ENCODE measurements around the gene SPN.
"Not testable (repeated sequence)": the region's sequence is repeated elsewhere in the genome, so short reads cannot be mapped to it uniquely, and the experiment has no call there.

DNA sequence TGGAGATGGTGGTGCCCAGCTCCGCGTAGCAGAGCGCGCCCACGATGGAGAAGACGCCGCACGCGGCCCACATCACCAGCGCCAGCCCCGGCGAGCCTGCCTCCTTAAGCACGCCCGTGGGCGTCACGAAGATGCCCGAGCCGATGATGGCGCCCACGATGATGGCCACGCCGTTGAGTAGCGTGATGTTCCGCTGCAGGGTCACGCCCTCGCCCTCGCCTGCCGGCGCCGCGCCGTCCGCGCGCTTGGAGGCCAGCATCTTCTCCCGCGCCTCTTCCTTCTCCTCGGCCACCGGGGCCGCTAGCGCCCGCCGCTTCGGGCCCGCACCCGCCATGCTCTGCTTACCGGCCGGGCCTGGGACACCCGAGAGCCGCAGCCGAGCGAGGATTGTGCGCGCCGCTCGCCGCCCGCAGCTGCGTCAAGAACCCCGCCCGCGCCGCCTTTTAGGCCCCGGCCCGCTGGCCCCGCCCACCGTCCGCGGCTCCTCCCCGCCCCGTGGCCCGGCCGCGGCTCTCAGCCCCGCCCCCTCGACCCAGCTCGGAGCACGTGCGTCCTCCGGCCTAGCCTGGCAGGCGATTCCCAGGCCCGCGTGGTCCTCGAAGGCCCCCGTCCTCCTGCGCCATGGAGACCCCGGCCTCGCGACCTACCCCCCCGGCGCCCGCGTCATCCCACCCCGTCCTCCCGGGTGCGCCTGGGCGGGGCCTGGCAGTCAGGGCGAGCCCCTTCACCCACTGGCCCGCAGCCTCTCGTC is 49.6 kb upstream of the SPN start:
- TF ChIP-seq, protein P1, sequence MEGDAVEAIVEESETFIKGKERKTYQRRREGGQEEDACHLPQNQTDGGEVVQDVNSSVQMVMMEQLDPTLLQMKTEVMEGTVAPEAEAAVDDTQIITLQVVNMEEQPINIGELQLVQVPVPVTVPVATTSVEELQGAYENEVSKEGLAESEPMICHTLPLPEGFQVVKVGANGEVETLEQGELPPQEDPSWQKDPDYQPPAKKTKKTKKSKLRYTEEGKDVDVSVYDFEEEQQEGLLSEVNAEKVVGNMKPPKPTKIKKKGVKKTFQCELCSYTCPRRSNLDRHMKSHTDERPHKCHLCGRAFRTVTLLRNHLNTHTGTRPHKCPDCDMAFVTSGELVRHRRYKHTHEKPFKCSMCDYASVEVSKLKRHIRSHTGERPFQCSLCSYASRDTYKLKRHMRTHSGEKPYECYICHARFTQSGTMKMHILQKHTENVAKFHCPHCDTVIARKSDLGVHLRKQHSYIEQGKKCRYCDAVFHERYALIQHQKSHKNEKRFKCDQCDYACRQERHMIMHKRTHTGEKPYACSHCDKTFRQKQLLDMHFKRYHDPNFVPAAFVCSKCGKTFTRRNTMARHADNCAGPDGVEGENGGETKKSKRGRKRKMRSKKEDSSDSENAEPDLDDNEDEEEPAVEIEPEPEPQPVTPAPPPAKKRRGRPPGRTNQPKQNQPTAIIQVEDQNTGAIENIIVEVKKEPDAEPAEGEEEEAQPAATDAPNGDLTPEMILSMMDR (IDR thresholded peaks at IDR 0.05): not testable (repeated sequence)
- TF ChIP-seq POLR2A (IDR thresholded peaks at IDR 0.05): peak in 1 of 2 donors; percentile 80
